ENCODE data around the gene ZHX3. TPM values are rescaled to one million over a fixed set of nuclear protein-coding genes. Genes with fewer than 3 reads are reported as not detected.

ZHX3 gene
- total and polyA plus RNA-seq, 9 of the 15 experiments (the other 6 are each of a cell fraction or from before 2014, with no cell fraction given): 0.80 to 14.6 (median 4.9) TPM

- no peak for TF ChIP-seq VEZF1 (CRISPR knock-in tag; IDR thresholded peaks at IDR 0.05)
- no peak for TF ChIP-seq CHD7 (IDR thresholded peaks at IDR 0.05; ENCODE audit: low read depth, low read length)
- TF ChIP-seq RBM34 (IDR thresholded peaks at IDR 0.05; ENCODE audit: borderline replicate concordance, insufficient read depth, low read length): no peak
- no peak for TF ChIP-seq ETV6 (IDR thresholded peaks at IDR 0.05; ENCODE audit: borderline replicate concordance in 1 of 2, low read depth in 2 of 2, low read length in 1 of 2)
- TF ChIP-seq ETV6 (CRISPR knock-in tag; IDR thresholded peaks at IDR 0.05; ENCODE audit: borderline replicate concordance): no peak
- TF ChIP-seq SP2 (IDR thresholded peaks at IDR 0.05; ENCODE audit: extremely low read depth, low read depth, low read length, poor library complexity, severe bottlenecking): no peak
- no peak for TF ChIP-seq FOXM1 (IDR thresholded peaks at IDR 0.05; ENCODE audit: low read depth)
- TF ChIP-seq FOXM1 (CRISPR knock-in tag; IDR thresholded peaks at IDR 0.05; ENCODE audit: low read depth): no peak
- TF ChIP-seq GMEB1 (CRISPR knock-in tag; IDR thresholded peaks at IDR 0.05): no peak
- no peak for TF ChIP-seq ESRRB (CRISPR knock-in tag; IDR thresholded peaks at IDR 0.05; ENCODE audit: borderline replicate concordance)
- TF ChIP-seq CREM (IDR thresholded peaks at IDR 0.05; ENCODE audit: low read depth): no peak
- TF ChIP-seq FOXK1 (CRISPR knock-in tag; IDR thresholded peaks at IDR 0.05; ENCODE audit: borderline replicate concordance): no peak
- TF ChIP-seq ZNF696 (CRISPR knock-in tag; conservative IDR thresholded peaks at IDR 0.05): no peak
These were observed 46.8 kb upstream of the ZHX3 start (continued) for GRCh38 chr20:41364236-41364855.
